Nephron (organoid): ENCODE results near the gene HS3ST4.

ENCODE experiments used
- H3K27ac Mint-ChIP-seq, 3 experiments: 2 replicates each; pipeline ENCODE4 v1.8.0; 2020; ENCODE audit warnings: mixed read lengths in 3 of 3, mild to moderate bottlenecking in 2 of 3, moderate library complexity in 1 of 3
- H3K27me3 Mint-ChIP-seq: 2 replicates; pipeline ENCODE4 v1.8.0; 2021; ENCODE audit warnings: low read depth, mild to moderate bottlenecking, moderate library complexity, mixed read lengths
- H3K36me3 Mint-ChIP-seq: 2 replicates; pipeline ENCODE4 v1.8.0; 2020; ENCODE audit warnings: low read depth, mixed read lengths
- H3K4me1 Mint-ChIP-seq: 2 replicates; pipeline ENCODE4 v1.8.0; 2020; ENCODE audit warnings: mixed read lengths
- H3K4me3 Mint-ChIP-seq, 3 experiments: 2 replicates each; pipeline ENCODE4 v1.8.0; 2020; ENCODE audit warnings: mild to moderate bottlenecking in 3 of 3, mixed read lengths in 3 of 3, moderate library complexity in 2 of 3
- H3K9me3 Mint-ChIP-seq: 2 replicates; pipeline ENCODE4 v1.8.0; 2020; ENCODE audit warnings: mixed read lengths
- CTCF ChIP-seq, 3 experiments: fragments of 200-600 bp; sonication (generic); IDR thresholded peaks; one replicate each; pipeline ENCODE4 v1.5.0; 2021; ENCODE audit warnings: antibody characterized with exemption in 3 of 3; ENCODE audit not compliant: unreplicated experiment in 3 of 3

Gene HS3ST4

GRCh38 chr16:25835126-25835525 lies 143.4 kb downstream of the HS3ST4 start:
- Mint-ChIP-seq H3K9me3 (peaks cover 2% of the 10 kb centered on the region), H3K27me3 (peaks cover 15% of the 10 kb centered on the region), H3K4me3 (no peak overlapping the region), H3K27ac (no peak overlapping the region), H3K36me3 (no peaks in the 10 kb centered on the region), H3K4me1 (no peaks in the 10 kb centered on the region)
- no peak for TF ChIP-seq CTCF (IDR thresholded peaks at IDR 0.05; ENCODE audit: unreplicated experiment in 3 of 3)

DNA sequence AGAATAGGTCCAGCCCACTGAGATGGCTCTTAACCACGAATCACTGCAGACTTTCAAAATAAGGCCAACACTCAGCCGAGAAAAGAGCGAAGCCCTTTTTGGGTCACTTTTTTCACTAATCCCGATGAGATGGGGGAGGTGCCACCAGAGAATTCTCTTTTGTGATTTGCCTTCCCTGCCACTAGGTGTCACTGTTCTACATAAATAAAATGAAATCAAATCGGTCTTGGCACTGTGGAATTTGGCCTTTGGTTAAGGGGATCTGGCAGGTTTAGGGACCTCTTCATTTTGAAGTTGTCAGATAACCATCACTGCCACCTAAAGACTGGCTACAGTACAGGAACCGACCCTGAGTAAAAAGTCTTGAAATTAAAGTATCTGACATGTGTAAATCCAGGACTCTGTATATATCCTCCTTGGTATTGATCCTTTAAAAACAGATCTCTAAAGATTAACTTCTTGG lies 147.0 kb downstream of the HS3ST4 start:
- H3K9me3 Mint-ChIP-seq: no peaks in the 10 kb centered on the region
- H3K27ac Mint-ChIP-seq: no peak overlapping the region
- no peaks in the 10 kb centered on the region for H3K4me1 Mint-ChIP-seq
- H3K27me3 Mint-ChIP-seq: peaks cover 15% of the 10 kb centered on the region
- H3K36me3 Mint-ChIP-seq: no peaks in the 10 kb centered on the region
- TF ChIP-seq CTCF (IDR thresholded peaks at IDR 0.05; ENCODE audit: unreplicated experiment in 3 of 3): peak; percentile 72 to 85 (median 83)
- peak overlapping the region; percentile 16 to 25 (median 22) for H3K4me3 Mint-ChIP-seq

- no peaks in the 10 kb centered on the region for H3K4me1 Mint-ChIP-seq
- no peak overlapping the region for H3K4me3 Mint-ChIP-seq
- no peaks in the 10 kb centered on the region for H3K36me3 Mint-ChIP-seq
- no peaks in the 10 kb centered on the region for H3K9me3 Mint-ChIP-seq
- H3K27ac Mint-ChIP-seq: no peak overlapping the region
- no peak for TF ChIP-seq CTCF (IDR thresholded peaks at IDR 0.05; ENCODE audit: unreplicated experiment in 3 of 3)
- H3K27me3 Mint-ChIP-seq: peaks cover 10% of the 10 kb centered on the region
Measured at GRCh38 chr16:25841761-25842160, 150.0 kb downstream of the HS3ST4 start.

DNA sequence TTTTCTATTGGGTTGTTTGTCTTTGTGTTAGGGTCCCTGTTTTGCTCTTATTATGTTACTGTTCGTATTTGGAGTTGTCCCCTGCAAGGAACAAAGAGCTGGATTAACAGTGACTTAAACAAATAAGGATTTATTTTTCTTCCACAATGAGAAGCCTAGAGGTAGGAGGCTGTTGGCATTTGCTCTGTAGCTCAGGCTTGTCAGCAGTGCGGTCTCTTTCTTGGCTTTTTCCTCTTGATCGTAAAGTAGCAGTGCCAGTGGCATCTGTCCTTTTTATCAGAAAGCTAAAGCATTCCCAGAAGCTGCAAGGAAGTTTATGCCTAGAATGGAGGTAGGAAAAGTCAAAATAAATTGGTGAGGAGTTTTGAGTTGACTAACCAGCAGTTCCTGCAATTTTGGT lies 154.1 kb downstream of the HS3ST4 start:
- H3K27me3 Mint-ChIP-seq: peaks cover 4% of the 10 kb centered on the region
- no peaks in the 10 kb centered on the region for H3K9me3 Mint-ChIP-seq
- H3K36me3 Mint-ChIP-seq: no peaks in the 10 kb centered on the region
- no peaks in the 10 kb centered on the region for H3K4me1 Mint-ChIP-seq
- no peak overlapping the region for H3K27ac Mint-ChIP-seq
- no peak for TF ChIP-seq CTCF (IDR thresholded peaks at IDR 0.05; ENCODE audit: unreplicated experiment in 3 of 3)
- no peak overlapping the region for H3K4me3 Mint-ChIP-seq

- TF ChIP-seq CTCF (IDR thresholded peaks at IDR 0.05; ENCODE audit: unreplicated experiment in 3 of 3): no peak
Measured at GRCh38 chr16:25854141-25854540, 162.4 kb downstream of the HS3ST4 start.

GRCh38 chr16:25855063-25855462 lies 163.3 kb downstream of the HS3ST4 start:
- Mint-ChIP-seq H3K4me3 (no peak overlapping the region), H3K4me1 (no peaks in the 10 kb centered on the region), H3K9me3 (no peaks in the 10 kb centered on the region), H3K36me3 (no peaks in the 10 kb centered on the region), H3K27ac (no peak overlapping the region), H3K27me3 (no peaks in the 10 kb centered on the region)
- no peak for TF ChIP-seq CTCF (IDR thresholded peaks at IDR 0.05; ENCODE audit: unreplicated experiment in 3 of 3)

More at GRCh38 chr16:25854141-25854540, 162.4 kb downstream of the HS3ST4 start:
- Mint-ChIP-seq H3K27me3 (no peaks in the 10 kb centered on the region), H3K27ac (no peak overlapping the region), H3K4me1 (no peaks in the 10 kb centered on the region), H3K36me3 (no peaks in the 10 kb centered on the region), H3K4me3 (no peak overlapping the region), H3K9me3 (no peaks in the 10 kb centered on the region)
